ENCODE data around the gene PELO. TPM values are rescaled to one million over a fixed set of nuclear protein-coding genes. Genes with fewer than 3 reads are reported as not detected.

The PELO gene
- polyA plus RNA-seq, 1 donor (not counting 4 experiments of a cell fraction or from before 2014, with no cell fraction given), result 10.6 TPM

DNA sequence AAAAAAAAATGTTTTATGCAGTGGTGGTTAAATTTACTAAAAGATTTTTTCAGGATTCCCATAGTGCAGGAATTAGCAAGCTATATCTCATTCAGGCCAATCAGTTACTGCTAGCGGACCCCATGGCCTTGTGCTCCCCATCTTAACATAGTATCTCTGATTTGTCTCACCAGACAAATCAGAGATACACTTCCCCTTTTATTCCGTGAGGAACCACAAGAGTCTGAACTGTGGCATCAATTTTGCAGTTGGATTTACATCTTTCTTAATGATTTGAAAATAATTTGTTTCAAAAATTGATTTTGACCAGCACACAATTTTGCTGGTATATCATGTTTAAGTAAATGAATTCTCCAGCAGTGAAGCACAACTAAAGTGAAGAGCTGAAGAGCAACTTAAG lies 17.9 kb downstream of the PELO start:
- FAIRE-seq (no peak), DNase-seq (ENCODE audit: low read depth, low spot score) (no peak)
- no peak overlapping the region for H3K4me3 ChIP-seq (ENCODE audit: control insufficient read depth in 2 of 3, extremely low read depth in 1 of 3, insufficient read depth in 2 of 3, low read depth in 1 of 3, low read length in 3 of 3)
- H3K27ac ChIP-seq (ENCODE audit: control insufficient read depth, insufficient read depth, low read length), result no peak overlapping the region
- H3K9me3 ChIP-seq (ENCODE audit: control insufficient read depth, low read depth, low read length), result no peaks in the 10 kb centered on the region
- peaks cover 2 to 6% of the 10 kb centered on the region in 2 experiments for H3K36me3 ChIP-seq (ENCODE audit: control insufficient read depth in 2 of 2, extremely low read depth in 1 of 2, insufficient read depth in 2 of 2, low read length in 2 of 2)
- H3K9ac ChIP-seq (ENCODE audit: control insufficient read depth, extremely low read depth, insufficient read depth, low read length), result no peak overlapping the region
- no peaks in the 10 kb centered on the region for H3K27me3 ChIP-seq (ENCODE audit: control insufficient read depth, extremely low read depth, insufficient read depth, low read length)
- no peak overlapping the region for H3K4me2 ChIP-seq (ENCODE audit: control insufficient read depth, extremely low read depth, insufficient read depth, low read depth, low read length)
- H4K20me1 ChIP-seq (ENCODE audit: control insufficient read depth, extremely low read depth, insufficient read depth, low read length), result peaks cover 4% of the 10 kb centered on the region
- no peak overlapping the region for H2AFZ ChIP-seq (ENCODE audit: control insufficient read depth, low read length)
- H3K4me1 ChIP-seq (ENCODE audit: control insufficient read depth, extremely low read depth, insufficient read depth, low read length), result peaks cover 13% of the 10 kb centered on the region
- H3K79me2 ChIP-seq (ENCODE audit: control insufficient read depth, insufficient read depth, low read length), result peaks cover 39% of the 10 kb centered on the region
- TF ChIP-seq EZH2 (IDR thresholded peaks at IDR 0.05; ENCODE audit: low read length) (no peak), CTCF (optimal IDR thresholded peaks at IDR 0.05 in 1 of 3, IDR thresholded peaks at IDR 0.05 in 1 of 3, conservative IDR thresholded peaks at IDR 0.05 in 1 of 3; ENCODE audit: extremely low read depth in 1 of 3, insufficient read depth in 2 of 3, low read length in 3 of 3) (no peak)
- dilution Hi-C loops (cut with MboI; ENCODE audit: extremely low pct_ligation_motif_present, low sequenced_read_pairs), result no loop called here
- no peaks in the 10 kb centered on the region for H3K9me1 ChIP-seq (ENCODE audit: control insufficient read depth, extremely low read depth, insufficient read depth, low read length)

GRCh38 chr5:52807037-52807436 lies 19.3 kb downstream of the PELO start:
- Histone ChIP-seq H3K4me3 (ENCODE audit: control insufficient read depth in 2 of 3, extremely low read depth in 1 of 3, insufficient read depth in 2 of 3, low read depth in 1 of 3, low read length in 3 of 3) (no peak overlapping the region), H3K4me1 (ENCODE audit: control insufficient read depth, extremely low read depth, insufficient read depth, low read length) (peaks cover 4% of the 10 kb centered on the region), H4K20me1 (ENCODE audit: control insufficient read depth, extremely low read depth, insufficient read depth, low read length) (peaks cover 4% of the 10 kb centered on the region), H3K27ac (ENCODE audit: control insufficient read depth, insufficient read depth, low read length) (no peak overlapping the region), H3K9ac (ENCODE audit: control insufficient read depth, extremely low read depth, insufficient read depth, low read length) (no peak overlapping the region), H3K36me3 (ENCODE audit: control insufficient read depth in 2 of 2, extremely low read depth in 1 of 2, insufficient read depth in 2 of 2, low read length in 2 of 2) (peaks cover 0 to 2% of the 10 kb centered on the region in 2 experiments), H3K4me2 (ENCODE audit: control insufficient read depth, extremely low read depth, insufficient read depth, low read depth, low read length) (no peak overlapping the region), H3K9me3 (ENCODE audit: control insufficient read depth, low read depth, low read length) (no peaks in the 10 kb centered on the region), H3K27me3 (ENCODE audit: control insufficient read depth, extremely low read depth, insufficient read depth, low read length) (no peaks in the 10 kb centered on the region), H2AFZ (ENCODE audit: control insufficient read depth, low read length) (no peak overlapping the region), H3K9me1 (ENCODE audit: control insufficient read depth, extremely low read depth, insufficient read depth, low read length) (no peaks in the 10 kb centered on the region), H3K79me2 (ENCODE audit: control insufficient read depth, insufficient read depth, low read length) (peaks cover 25% of the 10 kb centered on the region)
- no peak for FAIRE-seq
- dilution Hi-C loops (cut with MboI; ENCODE audit: extremely low pct_ligation_motif_present, low sequenced_read_pairs), result no loop called here
- TF ChIP-seq CTCF (optimal IDR thresholded peaks at IDR 0.05 in 1 of 3, IDR thresholded peaks at IDR 0.05 in 1 of 3, conservative IDR thresholded peaks at IDR 0.05 in 1 of 3; ENCODE audit: extremely low read depth in 1 of 3, insufficient read depth in 2 of 3, low read length in 3 of 3) (no peak), EZH2 (IDR thresholded peaks at IDR 0.05; ENCODE audit: low read length) (no peak)
- no peak for DNase-seq (ENCODE audit: low read depth, low spot score)
